ENCODE measurements around the gene ZNF549.

GRCh38 chr19:57583104-57583520 is 56.0 kb downstream of the ZNF549 start:
- TF ChIP-seq, protein P1, sequence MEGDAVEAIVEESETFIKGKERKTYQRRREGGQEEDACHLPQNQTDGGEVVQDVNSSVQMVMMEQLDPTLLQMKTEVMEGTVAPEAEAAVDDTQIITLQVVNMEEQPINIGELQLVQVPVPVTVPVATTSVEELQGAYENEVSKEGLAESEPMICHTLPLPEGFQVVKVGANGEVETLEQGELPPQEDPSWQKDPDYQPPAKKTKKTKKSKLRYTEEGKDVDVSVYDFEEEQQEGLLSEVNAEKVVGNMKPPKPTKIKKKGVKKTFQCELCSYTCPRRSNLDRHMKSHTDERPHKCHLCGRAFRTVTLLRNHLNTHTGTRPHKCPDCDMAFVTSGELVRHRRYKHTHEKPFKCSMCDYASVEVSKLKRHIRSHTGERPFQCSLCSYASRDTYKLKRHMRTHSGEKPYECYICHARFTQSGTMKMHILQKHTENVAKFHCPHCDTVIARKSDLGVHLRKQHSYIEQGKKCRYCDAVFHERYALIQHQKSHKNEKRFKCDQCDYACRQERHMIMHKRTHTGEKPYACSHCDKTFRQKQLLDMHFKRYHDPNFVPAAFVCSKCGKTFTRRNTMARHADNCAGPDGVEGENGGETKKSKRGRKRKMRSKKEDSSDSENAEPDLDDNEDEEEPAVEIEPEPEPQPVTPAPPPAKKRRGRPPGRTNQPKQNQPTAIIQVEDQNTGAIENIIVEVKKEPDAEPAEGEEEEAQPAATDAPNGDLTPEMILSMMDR (IDR thresholded peaks at IDR 0.05 in 8 of 11, conservative IDR thresholded peaks at IDR 0.05 in 3 of 11): no peak
- TF ChIP-seq POLR2AphosphoS5 (IDR thresholded peaks at IDR 0.05) (no peak), POLR2A (IDR thresholded peaks at IDR 0.05) (no peak)

All from spleen (tissue), 7 donors.